Gastrocnemius medialis (tissue), 4 donors: ENCODE results near the gene MACROD2.

ENCODE experiments used
- POLR2A ChIP-seq, 2 donors: fragments of 450-650 bp; IDR thresholded peaks; one replicate each; pipeline ENCODE4 v1.6.1; 2017; ENCODE audit warnings: antibody characterized with exemption in 2 of 2, mild to moderate bottlenecking in 2 of 2, moderate library complexity in 2 of 2
- TF ChIP-seq, protein P1 (sequence below), 5 experiments: fragments of 450-650 bp in 3 of 5; fragments of 200-600 bp in 2 of 5; sonication (generic) in 2 of 5; IDR thresholded peaks in 4 of 5; conservative IDR thresholded peaks in 1 of 5; 1 replicate in 4 of 5; 2 replicates in 1 of 5; pipeline ENCODE4 v1.5.1; 2016 to 2019; ENCODE audit warnings: antibody characterized with exemption in 5 of 5, mild to moderate bottlenecking in 3 of 5, moderate library complexity in 3 of 5

DNA sequence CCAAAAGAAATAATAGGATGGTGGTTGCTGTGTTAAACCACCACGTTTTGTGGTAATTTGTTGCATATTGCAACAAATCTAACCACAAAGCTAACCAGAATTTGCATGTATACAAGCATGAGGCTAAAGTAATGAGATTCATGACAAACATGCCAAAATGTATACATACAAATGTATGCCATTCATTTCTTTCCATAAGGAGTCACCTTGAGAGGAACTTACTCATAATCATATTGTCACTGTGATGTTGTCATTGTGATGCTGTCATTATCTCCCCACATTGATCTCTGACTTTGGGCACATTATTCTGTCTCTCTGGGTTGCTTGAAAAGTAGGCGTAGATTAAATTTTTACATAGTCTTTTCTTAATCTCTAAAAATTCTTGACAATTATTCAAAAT lies 1228.9 kb downstream of the MACROD2 start:
- TF ChIP-seq, protein P1, sequence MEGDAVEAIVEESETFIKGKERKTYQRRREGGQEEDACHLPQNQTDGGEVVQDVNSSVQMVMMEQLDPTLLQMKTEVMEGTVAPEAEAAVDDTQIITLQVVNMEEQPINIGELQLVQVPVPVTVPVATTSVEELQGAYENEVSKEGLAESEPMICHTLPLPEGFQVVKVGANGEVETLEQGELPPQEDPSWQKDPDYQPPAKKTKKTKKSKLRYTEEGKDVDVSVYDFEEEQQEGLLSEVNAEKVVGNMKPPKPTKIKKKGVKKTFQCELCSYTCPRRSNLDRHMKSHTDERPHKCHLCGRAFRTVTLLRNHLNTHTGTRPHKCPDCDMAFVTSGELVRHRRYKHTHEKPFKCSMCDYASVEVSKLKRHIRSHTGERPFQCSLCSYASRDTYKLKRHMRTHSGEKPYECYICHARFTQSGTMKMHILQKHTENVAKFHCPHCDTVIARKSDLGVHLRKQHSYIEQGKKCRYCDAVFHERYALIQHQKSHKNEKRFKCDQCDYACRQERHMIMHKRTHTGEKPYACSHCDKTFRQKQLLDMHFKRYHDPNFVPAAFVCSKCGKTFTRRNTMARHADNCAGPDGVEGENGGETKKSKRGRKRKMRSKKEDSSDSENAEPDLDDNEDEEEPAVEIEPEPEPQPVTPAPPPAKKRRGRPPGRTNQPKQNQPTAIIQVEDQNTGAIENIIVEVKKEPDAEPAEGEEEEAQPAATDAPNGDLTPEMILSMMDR (IDR thresholded peaks at IDR 0.05 in 4 of 5, conservative IDR thresholded peaks at IDR 0.05 in 1 of 5) = no peak
- TF ChIP-seq POLR2A (IDR thresholded peaks at IDR 0.05) = no peak
